Measurements from ENCODE around the gene TRDMT1.

DNA sequence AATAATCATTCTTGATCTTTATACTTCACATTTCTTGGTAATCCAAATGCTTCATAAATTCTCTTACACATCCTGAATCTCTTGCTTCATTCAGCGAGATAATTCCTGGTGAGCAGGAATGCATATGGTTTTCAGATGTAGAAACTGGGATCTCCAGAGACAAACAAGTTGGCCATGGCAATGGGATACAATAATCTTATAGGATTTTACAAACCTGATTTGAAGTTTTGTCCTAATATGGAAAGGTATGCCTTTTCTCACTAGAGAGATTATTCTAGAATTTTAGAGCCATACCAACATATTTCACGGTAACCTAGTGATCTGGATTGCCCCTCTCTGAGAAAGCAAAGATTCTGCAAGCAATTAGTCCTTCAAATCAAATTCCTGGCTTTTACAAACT, 13.1 kb upstream of the TRDMT1 start:
- no peak for TF ChIP-seq CTCF (IDR thresholded peaks at IDR 0.05 in 8 of 11, conservative IDR thresholded peaks at IDR 0.05 in 3 of 11)
- no peak for TF ChIP-seq POLR2A (IDR thresholded peaks at IDR 0.05)
- no peak for TF ChIP-seq POLR2AphosphoS5 (IDR thresholded peaks at IDR 0.05)
